Stomach (tissue), 4 donors: Measurements from ENCODE around the gene SRGAP2.
"Not testable (repeated sequence)": the region's sequence is repeated elsewhere in the genome, so short reads cannot be mapped to it uniquely, and the experiment has no call there.

Source experiments
- POLR2A ChIP-seq, 4 donors: fragments of 450-650 bp; IDR thresholded peaks; one replicate each; pipeline ENCODE4 v1.6.1; 2016; ENCODE audit warnings: antibody characterized with exemption in 4 of 4, control low read depth in 2 of 4, mild to moderate bottlenecking in 1 of 4, moderate library complexity in 1 of 4
- POLR2AphosphoS5 ChIP-seq, 3 donors: sonication (generic); formaldehyde crosslinking; IDR thresholded peaks; one replicate each; pipeline ENCODE4 v1.6.1; 2016; ENCODE audit warnings: antibody characterized with exemption in 3 of 3
- TF ChIP-seq, protein P1 (sequence below), 7 experiments: fragments of 450-650 bp in 4 of 7; fragments of 200-600 bp in 3 of 7; sonication (generic) in 3 of 7; IDR thresholded peaks; one replicate each; pipeline ENCODE4 v1.5.1; 2016 to 2019; ENCODE audit warnings: antibody characterized with exemption in 7 of 7, control low read depth in 2 of 7, mild to moderate bottlenecking in 1 of 7

GRCh38 chr1:206221585-206221984, 18.2 kb downstream of the SRGAP2 start:
- TF ChIP-seq, protein P1, sequence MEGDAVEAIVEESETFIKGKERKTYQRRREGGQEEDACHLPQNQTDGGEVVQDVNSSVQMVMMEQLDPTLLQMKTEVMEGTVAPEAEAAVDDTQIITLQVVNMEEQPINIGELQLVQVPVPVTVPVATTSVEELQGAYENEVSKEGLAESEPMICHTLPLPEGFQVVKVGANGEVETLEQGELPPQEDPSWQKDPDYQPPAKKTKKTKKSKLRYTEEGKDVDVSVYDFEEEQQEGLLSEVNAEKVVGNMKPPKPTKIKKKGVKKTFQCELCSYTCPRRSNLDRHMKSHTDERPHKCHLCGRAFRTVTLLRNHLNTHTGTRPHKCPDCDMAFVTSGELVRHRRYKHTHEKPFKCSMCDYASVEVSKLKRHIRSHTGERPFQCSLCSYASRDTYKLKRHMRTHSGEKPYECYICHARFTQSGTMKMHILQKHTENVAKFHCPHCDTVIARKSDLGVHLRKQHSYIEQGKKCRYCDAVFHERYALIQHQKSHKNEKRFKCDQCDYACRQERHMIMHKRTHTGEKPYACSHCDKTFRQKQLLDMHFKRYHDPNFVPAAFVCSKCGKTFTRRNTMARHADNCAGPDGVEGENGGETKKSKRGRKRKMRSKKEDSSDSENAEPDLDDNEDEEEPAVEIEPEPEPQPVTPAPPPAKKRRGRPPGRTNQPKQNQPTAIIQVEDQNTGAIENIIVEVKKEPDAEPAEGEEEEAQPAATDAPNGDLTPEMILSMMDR (IDR thresholded peaks at IDR 0.05): not testable (repeated sequence)
- TF ChIP-seq POLR2A, POLR2AphosphoS5 (IDR thresholded peaks at IDR 0.05): not testable (repeated sequence)
